Karpas-422 (cell line): ENCODE results near the gene PLCXD3. TPM values are rescaled to one million over a fixed set of nuclear protein-coding genes. Genes with fewer than 3 reads are reported as not detected.
"Not testable (repeated sequence)": the region's sequence is repeated elsewhere in the genome, so short reads cannot be mapped to it uniquely, and the experiment has no call there.

ENCODE experiments used
- DNase-seq: peaks from one replicate; pipeline ENCODE4 v3.0.0-alpha.2; 2015
- H2AFZ ChIP-seq: fragments of 200-600 bp; sonication (generic); 2 replicates; pipeline ENCODE4 v1.6.1; 2014; ENCODE audit warnings: antibody characterized with exemption, low read length, mixed read lengths
- H3K27ac ChIP-seq: fragments of 200-600 bp; sonication (generic); 2 replicates; pipeline ENCODE4 v1.5.1; 2014; ENCODE audit warnings: mild to moderate bottlenecking, low read length, moderate library complexity
- H3K27me3 ChIP-seq: fragments of 200-600 bp; sonication (generic); 2 replicates; pipeline ENCODE4 v1.6.1; 2014; ENCODE audit warnings: low read length, mixed read lengths
- H3K36me3 ChIP-seq: fragments of 200-600 bp; sonication (generic); 2 replicates; pipeline ENCODE4 v1.6.1; 2014; ENCODE audit warnings: low read length, mixed read lengths; ENCODE audit not compliant: insufficient read depth
- H3K4me1 ChIP-seq: fragments of 200-600 bp; sonication (generic); 2 replicates; pipeline ENCODE4 v1.6.1; 2014; ENCODE audit warnings: mild to moderate bottlenecking, low read length, mixed read lengths
- H3K4me2 ChIP-seq: fragments of 200-600 bp; sonication (generic); 2 replicates; pipeline ENCODE4 v1.6.1; 2014; ENCODE audit warnings: low read length, low read depth, mild to moderate bottlenecking; ENCODE audit not compliant: poor library complexity, severe bottlenecking
- H3K4me3 ChIP-seq: fragments of 200-600 bp; sonication (generic); 2 replicates; pipeline ENCODE4 v1.5.1; 2014; ENCODE audit warnings: mild to moderate bottlenecking, antibody characterized with exemption, low read length, mixed read lengths
- H3K79me2 ChIP-seq: fragments of 200-600 bp; sonication (generic); 2 replicates; pipeline ENCODE4 v1.6.1; 2014; ENCODE audit warnings: mild to moderate bottlenecking, low read length, mixed read lengths
- H3K9ac ChIP-seq: fragments of 200-600 bp; sonication (generic); 2 replicates; pipeline ENCODE4 v1.6.0; 2014; ENCODE audit warnings: low read length
- H3K9me2 ChIP-seq: fragments of 200-600 bp; sonication (generic), shearing (Covaris generic); replicated peaks from 2 replicates; pipeline ENCODE4 v1.6.0; 2014; ENCODE audit warnings: mild to moderate bottlenecking, low read length, moderate library complexity; ENCODE audit not compliant: insufficient read depth
- H3K9me3 ChIP-seq: fragments of 300-700, 200-600 bp; sonication (generic); 2 replicates; pipeline ENCODE4 v1.6.1; 2014; ENCODE audit warnings: low read length, mixed read lengths
- H4K20me1 ChIP-seq: fragments of 200-600 bp; sonication (generic); 2 replicates; pipeline ENCODE4 v1.6.1; 2014; ENCODE audit warnings: mild to moderate bottlenecking, antibody characterized with exemption, low read length, low read depth; ENCODE audit not compliant: insufficient read depth
- total RNA-seq: library from RNA; depleted of rRNA; stranded (reverse); fragments of >200 nt; shearing (Covaris generic); gene quantifications from 2 replicates; pipeline ENCODE4 v1.2.3, GENCODE V29; 2014; ENCODE audit warnings: low replicate concordance

Gene PLCXD3
- total RNA-seq, 1 experiment from 2014 or later, result not detected

DNA sequence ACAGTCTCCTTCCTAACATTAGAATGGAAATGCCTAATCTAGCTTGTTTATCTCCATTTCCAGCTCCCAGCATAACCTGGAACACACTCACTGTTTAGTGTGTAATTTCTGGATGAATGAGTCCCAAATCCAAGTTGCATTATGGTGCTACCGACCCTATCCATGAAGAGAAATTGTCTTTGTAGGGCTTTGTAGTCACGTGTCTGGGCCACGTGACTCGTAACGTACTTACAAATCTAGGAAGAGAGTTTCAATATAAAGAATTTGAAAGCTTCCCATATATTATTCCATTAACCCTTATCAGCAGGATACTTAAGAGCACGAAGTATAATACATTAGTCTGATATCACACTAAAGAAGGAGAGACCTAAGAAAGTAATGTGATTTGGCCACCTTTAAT lies 28.2 kb downstream of the PLCXD3 start:
- Histone ChIP-seq H4K20me1 (no peaks in the 10 kb centered on the region), H3K9me3 (no peaks in the 10 kb centered on the region), H3K27ac (no peak overlapping the region), H3K9me2 (no peaks in the 10 kb centered on the region), H3K4me3 (no peak overlapping the region), H2AFZ (no peak overlapping the region), H3K79me2 (no peaks in the 10 kb centered on the region), H3K36me3 (no peaks in the 10 kb centered on the region), H3K4me2 (no peak overlapping the region), H3K9ac (no peak overlapping the region), H3K27me3 (no peaks in the 10 kb centered on the region), H3K4me1 (no peaks in the 10 kb centered on the region)
- no peak for DNase-seq

DNA sequence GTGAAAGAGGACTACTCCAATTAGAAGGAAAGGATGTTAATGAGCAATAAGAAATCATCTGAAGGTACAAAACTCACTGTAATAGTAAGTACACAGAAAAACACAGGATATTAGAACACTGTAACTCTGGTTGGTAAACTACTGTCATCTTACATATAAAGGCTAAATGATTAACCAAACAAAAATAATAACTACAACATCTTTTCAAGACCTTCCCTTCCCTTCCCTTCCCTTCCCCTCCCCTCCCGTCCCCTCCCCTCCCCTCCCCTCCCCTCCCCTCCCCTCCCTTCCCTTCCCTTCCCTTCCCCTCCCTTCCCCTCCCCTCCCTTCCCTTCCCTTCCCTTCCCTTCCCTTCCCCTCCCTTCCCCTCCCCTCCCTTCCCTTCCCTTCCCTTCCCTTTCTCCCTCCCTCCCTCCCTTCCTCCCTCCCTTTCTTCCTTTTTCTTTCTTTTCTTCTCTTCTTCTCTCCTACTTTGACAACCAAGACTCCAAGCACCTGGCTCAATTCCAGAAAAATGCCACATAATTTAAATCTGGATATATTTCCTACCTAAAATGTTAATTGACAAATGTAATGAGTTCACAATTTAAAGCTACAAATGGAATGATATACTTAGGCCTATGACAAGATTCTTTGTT lies 38.7 kb downstream of the PLCXD3 start:
- H3K9me3 ChIP-seq, H3K4me2 ChIP-seq, H3K9me2 ChIP-seq, H3K4me3 ChIP-seq, DNase-seq, H3K4me1 ChIP-seq, H3K27me3 ChIP-seq, H2AFZ ChIP-seq, H4K20me1 ChIP-seq, H3K79me2 ChIP-seq, H3K9ac ChIP-seq, H3K36me3 ChIP-seq, H3K27ac ChIP-seq: not testable (repeated sequence)

DNA sequence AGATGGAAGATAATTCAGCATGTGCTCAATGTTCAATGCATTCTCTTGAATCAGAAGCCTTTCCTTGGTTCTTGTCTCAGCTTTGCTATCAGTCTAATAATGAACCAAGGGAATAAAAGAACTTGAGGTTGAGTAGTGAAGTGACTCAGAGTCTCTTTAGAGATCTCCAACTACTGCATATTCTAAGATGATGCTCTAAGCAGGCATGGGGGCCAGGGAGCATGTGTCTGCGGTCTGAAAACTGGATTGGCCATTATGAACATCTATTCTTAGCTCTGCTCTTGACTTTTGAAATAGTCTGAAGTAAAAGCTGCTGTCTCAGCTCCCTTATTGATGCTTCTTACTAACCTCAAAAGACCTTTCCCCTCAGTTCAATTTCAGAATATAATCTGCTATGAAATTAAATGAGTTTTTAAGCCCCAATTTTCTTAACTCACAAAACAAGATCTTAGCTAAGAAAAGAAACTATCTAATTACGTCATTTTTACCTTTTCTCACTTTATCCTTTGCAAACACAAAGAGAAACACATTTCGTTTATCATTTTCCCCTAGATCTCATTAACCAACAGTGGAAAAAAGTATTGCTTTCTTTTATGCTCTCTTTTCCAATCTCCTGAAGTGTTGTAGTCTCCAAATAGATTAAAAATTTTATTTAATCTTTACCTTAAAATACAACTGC lies 44.8 kb downstream of the PLCXD3 start:
- no peaks in the 10 kb centered on the region for H3K4me1 ChIP-seq
- H3K79me2 ChIP-seq, result no peaks in the 10 kb centered on the region

DNA sequence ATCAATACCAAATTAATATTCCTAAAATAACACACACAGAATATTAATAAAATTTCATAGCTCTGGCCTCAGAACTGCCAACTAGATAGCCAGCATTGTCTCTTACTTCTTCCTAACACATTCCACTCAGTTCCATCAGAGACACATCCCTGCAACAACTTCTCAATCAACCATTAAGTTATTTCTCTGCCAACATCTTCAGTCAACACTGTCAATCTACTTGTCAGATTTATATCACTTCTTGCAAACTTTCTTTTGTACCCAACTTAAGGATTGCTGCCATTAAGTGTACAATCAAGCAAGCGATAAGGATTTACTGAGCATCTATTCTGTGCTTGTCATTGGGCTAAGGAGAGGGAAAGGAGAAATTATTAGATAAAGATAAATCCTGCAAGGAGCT lies 50.8 kb downstream of the PLCXD3 start:
- H3K4me1 ChIP-seq, result no peaks in the 10 kb centered on the region
- H3K27me3 ChIP-seq, result no peaks in the 10 kb centered on the region
- no peaks in the 10 kb centered on the region for H3K9me2 ChIP-seq
- no peak overlapping the region for H3K27ac ChIP-seq
- H4K20me1 ChIP-seq, result no peaks in the 10 kb centered on the region
- no peaks in the 10 kb centered on the region for H3K36me3 ChIP-seq
- H3K9ac ChIP-seq, result no peak overlapping the region
- H3K79me2 ChIP-seq, result no peaks in the 10 kb centered on the region
- no peak for DNase-seq
- no peaks in the 10 kb centered on the region for H3K9me3 ChIP-seq
- no peak overlapping the region for H3K4me3 ChIP-seq
- no peak overlapping the region for H2AFZ ChIP-seq
- H3K4me2 ChIP-seq, result no peak overlapping the region

More for the DNA sequence above, 44.8 kb downstream of the PLCXD3 start:
- DNase-seq, result no peak
- no peak overlapping the region for H3K27ac ChIP-seq
- H3K4me2 ChIP-seq, result no peak overlapping the region
- H3K9me3 ChIP-seq, result no peaks in the 10 kb centered on the region
- H3K9me2 ChIP-seq, result 0 out of 2 replicates have a peak, but pooled peaks cover 2% of the 10 kb centered on the region
- H2AFZ ChIP-seq, result no peak overlapping the region
- H3K9ac ChIP-seq, result no peak overlapping the region
- no peaks in the 10 kb centered on the region for H4K20me1 ChIP-seq
- no peaks in the 10 kb centered on the region for H3K27me3 ChIP-seq
- no peaks in the 10 kb centered on the region for H3K36me3 ChIP-seq
- H3K4me3 ChIP-seq, result no peak overlapping the region

DNA sequence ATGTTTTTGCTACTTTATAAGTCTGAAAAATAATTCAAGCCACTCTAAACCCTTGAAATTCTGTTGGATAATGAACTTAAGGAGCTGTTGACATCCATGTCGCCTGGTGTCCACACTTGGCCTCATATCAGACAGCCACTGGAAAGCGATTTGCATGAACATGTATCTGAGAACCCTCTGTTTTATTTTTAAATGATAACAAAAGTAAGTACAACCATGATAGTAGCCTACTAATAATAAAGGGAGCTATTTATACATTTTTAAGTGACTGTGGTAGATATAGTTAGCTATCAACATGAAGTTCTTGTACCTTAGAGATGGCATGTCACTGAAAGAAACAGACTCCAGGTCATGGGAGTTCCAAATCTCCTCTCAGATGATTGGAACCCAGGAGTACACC lies 53.3 kb downstream of the PLCXD3 start:
- Histone ChIP-seq H3K27me3 (0 out of 2 replicates have a peak, but pooled peaks cover 2% of the 10 kb centered on the region), H3K4me3 (no peak overlapping the region), H3K9me2 (no peaks in the 10 kb centered on the region), H3K4me1 (no peaks in the 10 kb centered on the region), H3K79me2 (no peaks in the 10 kb centered on the region), H4K20me1 (no peaks in the 10 kb centered on the region), H3K36me3 (no peaks in the 10 kb centered on the region), H2AFZ (no peak overlapping the region), H3K4me2 (no peak overlapping the region), H3K9me3 (no peaks in the 10 kb centered on the region), H3K27ac (no peak overlapping the region), H3K9ac (no peak overlapping the region)
- no peak for DNase-seq

DNA sequence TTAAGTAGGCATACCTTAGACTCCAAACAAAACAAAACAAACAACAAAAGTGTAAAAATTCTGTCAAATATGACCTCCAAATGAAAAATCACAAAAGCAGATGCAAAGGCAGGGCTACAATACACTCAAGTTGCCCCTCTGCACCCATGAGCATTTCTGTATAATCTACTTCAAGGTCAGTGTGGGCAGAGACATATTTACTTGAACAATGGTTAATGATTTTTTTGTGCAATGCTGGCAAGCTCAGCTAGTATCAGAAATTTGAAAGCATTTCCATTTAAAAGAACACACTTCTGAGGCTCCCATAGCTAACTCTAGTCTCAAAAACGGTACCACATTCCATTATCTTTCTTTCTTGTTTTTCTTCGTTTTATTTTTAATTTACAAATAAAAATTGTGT lies 57.9 kb downstream of the PLCXD3 start:
- no peak overlapping the region for H3K4me3 ChIP-seq
- no peak overlapping the region for H3K9ac ChIP-seq
- no peaks in the 10 kb centered on the region for H3K9me3 ChIP-seq
- H4K20me1 ChIP-seq, result no peaks in the 10 kb centered on the region
- no peaks in the 10 kb centered on the region for H3K9me2 ChIP-seq
- H3K79me2 ChIP-seq, result no peaks in the 10 kb centered on the region
- 0 out of 2 replicates have a peak, but pooled peaks cover 2% of the 10 kb centered on the region for H3K27me3 ChIP-seq
- no peak overlapping the region for H3K4me2 ChIP-seq
- H3K4me1 ChIP-seq, result no peaks in the 10 kb centered on the region
- DNase-seq, result no peak
- no peak overlapping the region for H2AFZ ChIP-seq
- H3K27ac ChIP-seq, result no peak overlapping the region
- H3K36me3 ChIP-seq, result no peaks in the 10 kb centered on the region

DNA sequence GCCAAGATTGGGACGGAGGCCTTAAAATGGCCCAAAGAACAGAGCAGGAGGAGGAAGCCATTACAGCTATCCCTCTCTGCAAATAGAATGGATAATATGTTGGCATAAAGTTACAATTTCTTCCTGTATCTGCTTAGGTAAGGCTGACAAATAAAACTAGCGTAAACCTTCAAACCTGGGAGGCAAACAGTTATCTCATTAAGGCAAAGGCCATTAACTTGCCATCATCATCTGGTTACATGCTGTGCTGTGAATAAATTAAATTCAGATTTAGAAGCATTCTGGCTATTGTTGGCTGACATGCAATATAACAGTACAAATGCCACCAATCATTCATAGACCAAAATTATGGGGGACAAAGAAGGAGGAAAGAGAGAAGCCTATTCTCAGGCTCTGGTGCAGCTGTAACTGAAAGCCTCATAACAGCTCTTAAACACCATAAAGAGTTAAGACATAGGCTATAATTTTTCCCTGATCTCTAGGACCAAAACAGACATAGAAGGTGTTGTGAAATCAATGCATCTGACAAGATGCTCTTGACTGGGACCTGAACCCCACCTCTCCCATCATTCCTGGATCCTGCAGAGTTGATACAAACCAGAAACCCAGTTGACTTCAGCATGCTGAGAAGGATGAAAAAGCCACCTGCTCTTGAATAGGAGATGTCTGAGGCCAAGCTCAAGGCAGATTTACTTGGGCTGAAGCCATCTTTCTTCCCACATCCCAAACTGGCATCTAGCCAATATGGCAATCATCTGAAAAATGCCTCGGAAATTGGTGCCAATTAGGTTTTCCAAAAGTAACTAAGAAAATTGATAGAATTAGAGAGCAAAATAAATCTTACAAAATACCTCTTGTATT lies 62.5 kb downstream of the PLCXD3 start:
- no peak overlapping the region for H3K4me3 ChIP-seq
- DNase-seq, result no peak
- H3K9ac ChIP-seq, result no peak overlapping the region
- H3K9me2 ChIP-seq, result no peaks in the 10 kb centered on the region
- H3K9me3 ChIP-seq, result no peaks in the 10 kb centered on the region
- no peak overlapping the region for H3K4me2 ChIP-seq
- no peaks in the 10 kb centered on the region for H3K79me2 ChIP-seq
- H3K36me3 ChIP-seq, result no peaks in the 10 kb centered on the region
- no peaks in the 10 kb centered on the region for H4K20me1 ChIP-seq
- no peaks in the 10 kb centered on the region for H3K4me1 ChIP-seq
- H3K27ac ChIP-seq, result no peak overlapping the region
- H2AFZ ChIP-seq, result no peak overlapping the region
- H3K27me3 ChIP-seq, result no peaks in the 10 kb centered on the region

DNA sequence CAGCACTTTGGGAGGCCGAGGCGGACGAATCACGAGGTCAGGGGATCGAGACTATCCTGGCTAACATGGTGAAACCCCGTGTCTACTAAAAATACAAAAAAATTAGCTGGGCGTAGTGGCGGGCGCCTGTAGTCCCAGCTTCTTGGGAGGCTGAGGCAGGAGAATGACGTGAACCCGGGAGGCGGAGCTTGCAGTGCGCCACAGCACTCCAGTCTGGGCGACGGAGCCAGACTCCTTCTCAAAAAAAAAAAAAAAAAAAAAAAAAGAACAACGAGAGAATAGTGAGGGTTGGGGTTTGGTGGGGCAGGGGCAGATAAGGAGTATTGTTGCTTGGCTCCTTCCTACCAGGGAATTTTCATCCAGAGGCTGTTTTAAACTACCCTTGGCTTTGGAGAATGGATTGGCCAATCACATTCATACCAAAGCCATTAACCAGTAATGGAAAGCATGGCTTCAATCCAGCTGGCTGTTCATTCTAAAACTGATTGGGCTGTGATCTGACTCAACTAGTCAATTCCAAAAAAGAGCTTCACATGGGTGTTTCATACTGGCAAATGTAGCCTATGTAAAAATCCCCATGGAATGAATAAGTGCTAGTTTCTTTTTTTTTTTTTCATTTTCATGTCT lies 64.4 kb downstream of the PLCXD3 start:
- Histone ChIP-seq H3K79me2 (no peaks in the 10 kb centered on the region), H3K4me1 (no peaks in the 10 kb centered on the region), H2AFZ (no peak overlapping the region), H4K20me1 (no peaks in the 10 kb centered on the region), H3K36me3 (no peaks in the 10 kb centered on the region), H3K9me3 (no peaks in the 10 kb centered on the region), H3K9ac (no peak overlapping the region), H3K4me3 (no peak overlapping the region), H3K27me3 (no peaks in the 10 kb centered on the region), H3K27ac (no peak overlapping the region), H3K4me2 (no peak overlapping the region), H3K9me2 (no peaks in the 10 kb centered on the region)
- no peak for DNase-seq
